Fibroblast of lung (primary cell): Measurements from ENCODE around the gene FMNL2.

Experiments
- EZH2 ChIP-seq: IDR thresholded peaks from 2 replicates; pipeline ENCODE4 v1.5.1; 2012; ENCODE audit warnings: low read length, control low read depth, mild to moderate bottlenecking; ENCODE audit errors: missing control alignments
- TF ChIP-seq, protein P1 (sequence below), 2 donors: IDR thresholded peaks in 1 of 2; conservative IDR thresholded peaks in 1 of 2; 1 replicate in 1 of 2; 2 replicates in 1 of 2; pipeline ENCODE4 v1.5.1; 2011 to 2012; ENCODE audit warnings: low read length in 2 of 2, control low read depth in 1 of 2, inconsistent platforms in 1 of 2, low read depth in 1 of 2, mild to moderate bottlenecking in 1 of 2

DNA sequence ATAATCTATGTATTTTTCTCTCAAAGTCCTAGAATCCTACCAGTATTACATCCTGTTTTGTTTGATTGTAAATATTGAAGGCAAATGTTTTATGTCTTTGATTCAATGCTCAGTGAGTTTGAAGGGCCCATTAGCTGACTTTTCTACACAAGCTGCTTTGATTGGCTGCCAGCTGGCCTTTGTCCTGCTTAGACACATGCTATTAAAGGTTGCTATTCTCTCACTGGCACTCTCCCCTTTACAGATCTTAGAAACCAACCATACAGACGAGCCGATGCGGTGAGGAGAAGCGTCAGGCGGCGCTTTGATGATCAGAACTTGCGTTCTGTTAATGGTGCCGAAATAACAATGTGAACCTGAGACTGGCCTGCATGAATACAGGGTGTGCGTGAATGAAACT, 312.6 kb downstream of the FMNL2 start:
- TF ChIP-seq, protein P1, sequence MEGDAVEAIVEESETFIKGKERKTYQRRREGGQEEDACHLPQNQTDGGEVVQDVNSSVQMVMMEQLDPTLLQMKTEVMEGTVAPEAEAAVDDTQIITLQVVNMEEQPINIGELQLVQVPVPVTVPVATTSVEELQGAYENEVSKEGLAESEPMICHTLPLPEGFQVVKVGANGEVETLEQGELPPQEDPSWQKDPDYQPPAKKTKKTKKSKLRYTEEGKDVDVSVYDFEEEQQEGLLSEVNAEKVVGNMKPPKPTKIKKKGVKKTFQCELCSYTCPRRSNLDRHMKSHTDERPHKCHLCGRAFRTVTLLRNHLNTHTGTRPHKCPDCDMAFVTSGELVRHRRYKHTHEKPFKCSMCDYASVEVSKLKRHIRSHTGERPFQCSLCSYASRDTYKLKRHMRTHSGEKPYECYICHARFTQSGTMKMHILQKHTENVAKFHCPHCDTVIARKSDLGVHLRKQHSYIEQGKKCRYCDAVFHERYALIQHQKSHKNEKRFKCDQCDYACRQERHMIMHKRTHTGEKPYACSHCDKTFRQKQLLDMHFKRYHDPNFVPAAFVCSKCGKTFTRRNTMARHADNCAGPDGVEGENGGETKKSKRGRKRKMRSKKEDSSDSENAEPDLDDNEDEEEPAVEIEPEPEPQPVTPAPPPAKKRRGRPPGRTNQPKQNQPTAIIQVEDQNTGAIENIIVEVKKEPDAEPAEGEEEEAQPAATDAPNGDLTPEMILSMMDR (conservative IDR thresholded peaks at IDR 0.05 in 1 of 2, IDR thresholded peaks at IDR 0.05 in 1 of 2; ENCODE audit: low read depth in 1 of 2, low read length in 2 of 2), result no peak
- no peak for TF ChIP-seq EZH2
